GM20000 (cell line): ENCODE data around the gene KIR3DL1.
"Not testable (repeated sequence)": the region's sequence is repeated elsewhere in the genome, so short reads cannot be mapped to it uniquely, and the experiment has no call there.

Experiments
- DNase-seq: peaks from one replicate; pipeline ENCODE4 v3.0.0; 2012; ENCODE audit warnings: low spot score
- TF ChIP-seq, protein P1 (sequence below): IDR thresholded peaks from 2 replicates; pipeline ENCODE4 v1.5.1; 2012; ENCODE audit warnings: mild to moderate bottlenecking, control low read depth; ENCODE audit errors: extremely low read depth, missing control alignments

Gene KIR3DL1

DNA sequence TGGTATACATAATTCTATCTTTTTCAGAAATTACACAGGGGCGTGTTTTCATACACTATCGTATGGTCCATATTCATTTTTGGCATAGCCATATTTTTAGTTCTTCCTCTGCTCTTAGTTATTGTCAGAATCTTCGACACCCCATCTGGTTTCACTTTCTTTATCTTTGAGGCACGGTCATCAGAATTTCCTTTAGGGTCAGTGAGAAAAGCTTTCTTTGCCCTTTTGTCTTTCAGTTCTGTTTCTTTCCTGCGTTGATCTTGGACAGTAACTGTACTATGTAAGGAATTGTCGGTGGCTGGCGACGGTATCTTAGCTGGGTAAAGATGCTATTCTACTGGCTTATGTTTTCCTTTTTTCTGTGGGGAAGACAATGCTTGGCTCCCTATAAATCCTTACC is 23.5 kb upstream of the KIR3DL1 start:
- DNase-seq: peak; percentile 61
- TF ChIP-seq, protein P1, sequence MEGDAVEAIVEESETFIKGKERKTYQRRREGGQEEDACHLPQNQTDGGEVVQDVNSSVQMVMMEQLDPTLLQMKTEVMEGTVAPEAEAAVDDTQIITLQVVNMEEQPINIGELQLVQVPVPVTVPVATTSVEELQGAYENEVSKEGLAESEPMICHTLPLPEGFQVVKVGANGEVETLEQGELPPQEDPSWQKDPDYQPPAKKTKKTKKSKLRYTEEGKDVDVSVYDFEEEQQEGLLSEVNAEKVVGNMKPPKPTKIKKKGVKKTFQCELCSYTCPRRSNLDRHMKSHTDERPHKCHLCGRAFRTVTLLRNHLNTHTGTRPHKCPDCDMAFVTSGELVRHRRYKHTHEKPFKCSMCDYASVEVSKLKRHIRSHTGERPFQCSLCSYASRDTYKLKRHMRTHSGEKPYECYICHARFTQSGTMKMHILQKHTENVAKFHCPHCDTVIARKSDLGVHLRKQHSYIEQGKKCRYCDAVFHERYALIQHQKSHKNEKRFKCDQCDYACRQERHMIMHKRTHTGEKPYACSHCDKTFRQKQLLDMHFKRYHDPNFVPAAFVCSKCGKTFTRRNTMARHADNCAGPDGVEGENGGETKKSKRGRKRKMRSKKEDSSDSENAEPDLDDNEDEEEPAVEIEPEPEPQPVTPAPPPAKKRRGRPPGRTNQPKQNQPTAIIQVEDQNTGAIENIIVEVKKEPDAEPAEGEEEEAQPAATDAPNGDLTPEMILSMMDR: no peak

DNA sequence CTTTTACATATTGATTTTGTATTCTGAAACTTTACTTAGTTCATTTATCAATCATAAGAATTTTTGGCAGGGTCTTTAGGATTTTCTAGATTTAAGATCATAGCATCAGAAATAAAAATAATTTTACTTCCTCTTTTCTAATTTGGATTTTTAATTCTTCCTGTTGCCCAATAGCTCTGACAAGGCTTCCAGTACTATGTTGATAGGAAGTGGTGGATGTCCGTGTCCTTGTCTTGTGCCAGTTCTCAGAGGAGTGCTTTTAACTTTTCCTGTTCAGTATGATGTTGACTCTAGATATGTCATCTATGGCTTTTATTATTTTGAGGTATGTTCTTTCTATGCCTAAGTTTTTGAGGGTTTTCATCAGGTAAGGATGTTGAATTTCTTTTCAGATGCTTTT is 20.5 kb upstream of the KIR3DL1 start:
- TF ChIP-seq, protein P1: no peak
- no peak for DNase-seq

DNA sequence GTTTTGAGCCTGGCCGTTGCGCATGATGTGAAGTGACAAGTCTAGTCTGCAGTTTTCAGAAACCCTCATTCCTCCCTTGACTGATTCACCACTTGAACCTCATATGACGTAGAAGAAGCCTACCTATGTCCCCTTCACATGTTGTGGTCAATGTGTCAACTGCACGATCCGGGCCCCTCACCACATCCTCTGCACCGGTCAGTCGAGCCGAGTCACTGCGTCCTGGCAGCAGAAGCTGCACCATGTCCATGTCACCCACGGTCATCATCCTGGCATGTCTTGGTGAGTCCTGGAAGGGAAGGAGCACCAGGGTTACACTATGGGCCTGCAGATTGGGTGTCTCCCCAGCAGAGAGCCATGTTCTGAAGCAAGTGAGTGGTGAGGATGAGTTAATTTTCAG is 12.9 kb upstream of the KIR3DL1 start, which contains the start of gene KIR2DL4:
TSS of gene KIR2DL4 (plus strand) at position 201 of the 400 bp plus-strand sequence. CDS start at position 243, 42 bp downstream.
- no peak for DNase-seq

DNA sequence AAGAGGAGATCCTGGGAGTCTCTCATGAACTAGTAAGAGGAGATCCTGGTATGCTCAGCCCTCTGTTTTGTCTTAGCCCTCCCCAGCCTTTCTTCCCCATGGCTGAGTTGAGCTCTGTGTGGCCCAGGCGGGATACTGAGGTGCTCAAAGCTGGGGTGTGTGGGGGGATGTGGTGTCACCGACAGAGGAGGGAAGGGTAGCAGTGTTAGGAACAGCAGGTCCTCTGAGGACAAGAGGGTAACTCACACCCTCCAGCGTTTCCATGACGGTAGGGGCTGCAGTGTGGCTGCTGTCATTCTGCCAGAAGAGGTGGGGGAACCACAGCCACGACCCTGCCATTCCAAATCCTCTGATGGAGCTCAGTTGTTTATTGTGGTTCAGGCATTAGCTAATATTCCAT is 12.2 kb upstream of the KIR3DL1 start:
- DNase-seq: no peak
- TF ChIP-seq, protein P1: no peak

More for the DNA sequence above, 12.9 kb upstream of the KIR3DL1 start, which contains the start of gene KIR2DL4:
- TF ChIP-seq, protein P1: no peak

DNA sequence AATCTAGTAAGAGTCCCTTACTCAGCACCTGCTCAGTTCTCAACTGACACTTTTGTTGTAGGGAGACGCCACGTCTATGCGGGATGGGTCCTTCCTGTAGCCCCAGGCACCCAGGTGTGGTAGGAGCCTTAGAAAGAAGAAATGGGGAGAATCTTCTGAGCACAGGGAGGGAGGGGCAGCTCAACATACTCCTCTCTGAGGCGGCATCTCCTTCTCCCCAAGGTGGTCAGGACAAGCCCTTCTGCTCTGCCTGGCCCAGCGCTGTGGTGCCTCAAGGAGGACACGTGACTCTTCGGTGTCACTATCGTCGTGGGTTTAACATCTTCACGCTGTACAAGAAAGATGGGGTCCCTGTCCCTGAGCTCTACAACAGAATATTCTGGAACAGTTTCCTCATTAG is 11.7 kb upstream of the KIR3DL1 start:
- DNase-seq: no peak
- TF ChIP-seq, protein P1: no peak

DNA sequence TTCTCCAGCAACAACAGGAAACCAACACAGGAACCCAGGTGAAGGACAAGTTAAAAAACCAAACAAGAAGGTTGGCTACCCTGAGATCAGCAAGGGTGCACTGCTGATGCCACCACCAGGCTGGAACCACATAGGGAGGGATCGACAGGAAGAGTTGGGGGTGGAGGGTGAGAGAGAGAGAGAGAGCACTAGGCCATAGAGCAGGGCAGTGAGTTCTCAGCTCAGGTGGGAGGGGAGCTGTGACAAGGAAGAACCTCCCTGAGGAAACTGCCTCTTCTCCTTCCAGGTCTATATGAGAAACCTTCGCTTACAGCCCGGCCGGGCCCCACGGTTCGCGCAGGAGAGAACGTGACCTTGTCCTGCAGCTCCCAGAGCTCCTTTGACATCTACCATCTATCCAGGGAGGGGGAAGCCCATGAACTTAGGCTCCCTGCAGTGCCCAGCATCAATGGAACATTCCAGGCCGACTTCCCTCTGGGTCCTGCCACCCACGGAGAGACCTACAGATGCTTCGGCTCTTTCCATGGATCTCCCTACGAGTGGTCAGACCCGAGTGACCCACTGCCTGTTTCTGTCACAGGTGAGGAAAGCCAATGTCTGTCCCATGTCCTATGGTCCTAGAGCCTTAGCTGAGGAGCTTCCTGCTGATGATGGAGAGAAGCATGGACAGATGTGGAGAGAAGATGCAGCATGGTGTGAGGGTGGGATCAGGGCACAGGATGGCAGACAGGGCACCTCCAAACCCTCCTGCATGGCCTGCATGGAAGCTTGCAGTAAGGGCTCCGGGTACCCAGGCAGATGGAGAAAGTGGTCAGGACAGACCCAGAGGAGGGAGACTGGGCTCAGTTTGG is 10.4 kb upstream of the KIR3DL1 start:
- no peak for DNase-seq
- TF ChIP-seq, protein P1: no peak

DNA sequence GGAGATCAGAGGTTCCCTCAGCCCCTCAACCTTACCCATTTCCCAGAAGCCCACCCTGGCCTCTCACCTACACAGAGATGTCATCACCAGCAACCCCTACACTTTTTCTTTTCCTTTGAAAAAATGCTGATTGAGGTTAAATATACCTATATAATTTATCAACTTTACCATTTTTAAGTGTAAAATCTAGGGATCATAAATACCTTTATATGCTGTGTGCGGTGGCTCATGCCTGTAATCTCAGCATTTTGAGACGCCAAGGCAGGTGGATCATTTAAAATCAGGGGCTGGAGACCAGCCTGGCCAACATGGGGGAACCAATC is 9.8 kb upstream of the KIR3DL1 start:
- DNase-seq: no peak

DNA sequence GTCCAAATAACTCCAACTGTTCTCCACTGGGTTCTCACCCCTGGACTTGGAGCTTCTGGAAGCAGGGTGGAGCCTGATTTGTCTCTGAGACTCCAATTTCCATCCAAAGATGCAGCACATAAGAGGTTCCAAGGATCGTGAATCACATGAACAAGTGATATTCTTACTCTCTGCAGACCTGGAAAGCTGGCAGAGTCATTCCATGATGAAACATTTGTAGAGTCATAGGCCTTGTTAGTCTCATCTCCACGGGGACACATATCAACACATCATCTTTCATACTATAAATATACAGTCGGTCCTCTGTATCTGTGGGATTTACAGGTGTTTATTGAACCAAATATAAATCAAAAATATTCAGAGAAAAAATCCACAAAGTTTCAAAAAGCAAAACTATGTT is 1.7 kb upstream of the KIR3DL1 start:
- DNase-seq: not testable (repeated sequence)

More for the DNA sequence above, 9.8 kb upstream of the KIR3DL1 start:
- TF ChIP-seq, protein P1: no peak
